GM15510 (cell line): ENCODE measurements around the gene NPBWR2.

ENCODE experiments used
- POLR2A ChIP-seq: IDR thresholded peaks from 3 replicates; pipeline ENCODE4 v1.6.1; 2011; ENCODE audit warnings: borderline replicate concordance; ENCODE audit not compliant: insufficient read length; ENCODE audit errors: extremely low read depth

The NPBWR2 gene

GRCh38 chr20:64133951-64134407 is 26.6 kb upstream of the NPBWR2 start:
- no peak for TF ChIP-seq POLR2A

- no peak for TF ChIP-seq POLR2A
These were observed 24.0 kb upstream of the NPBWR2 start for GRCh38 chr20:64131406-64131805.

- TF ChIP-seq POLR2A, result no peak
These were observed 23.5 kb upstream of the NPBWR2 start for GRCh38 chr20:64130876-64131275.

GRCh38 chr20:64130271-64130670 is 22.9 kb upstream of the NPBWR2 start:
- no peak for TF ChIP-seq POLR2A

- TF ChIP-seq POLR2A, result no peak
These were observed 21.9 kb upstream of the NPBWR2 start for GRCh38 chr20:64129146-64129782.

GRCh38 chr20:64121586-64121985 is 14.2 kb upstream of the NPBWR2 start:
- no peak for TF ChIP-seq POLR2A

GRCh38 chr20:64119681-64120341 is 12.4 kb upstream of the NPBWR2 start:
- no peak for TF ChIP-seq POLR2A

- no peak for TF ChIP-seq POLR2A
These were observed 11.9 kb upstream of the NPBWR2 start for GRCh38 chr20:64119301-64119680.

- no peak for TF ChIP-seq POLR2A
These were observed 9.4 kb upstream of the NPBWR2 start for GRCh38 chr20:64116541-64117431.

- no peak for TF ChIP-seq POLR2A
These were observed 8.7 kb upstream of the NPBWR2 start for GRCh38 chr20:64116016-64116415.

GRCh38 chr20:64115171-64115911 is 8.0 kb upstream of the NPBWR2 start:
- TF ChIP-seq POLR2A, result no peak

GRCh38 chr20:64114356-64114971 is 7.1 kb upstream of the NPBWR2 start:
- no peak for TF ChIP-seq POLR2A

- no peak for TF ChIP-seq POLR2A
These were observed 6.5 kb upstream of the NPBWR2 start for GRCh38 chr20:64113796-64114355.

GRCh38 chr20:64113444-64113775 is 6.0 kb upstream of the NPBWR2 start:
- TF ChIP-seq POLR2A, result no peak
